Stimulated activated CD4-positive, alpha-beta T cell treated with anti-CD3 and anti-CD28 coated beads, Interleukin-4, amount 100 ng/mL, for 48 hours (primary cell): ENCODE data around the gene CYP3A5.

Experiments
- DNase-seq, 2 donors: peaks; one replicate each; pipeline ENCODE4 v3.0.0-alpha.2; 2020; ENCODE audit warnings: low read depth in 2 of 2

The CYP3A5 gene

DNA sequence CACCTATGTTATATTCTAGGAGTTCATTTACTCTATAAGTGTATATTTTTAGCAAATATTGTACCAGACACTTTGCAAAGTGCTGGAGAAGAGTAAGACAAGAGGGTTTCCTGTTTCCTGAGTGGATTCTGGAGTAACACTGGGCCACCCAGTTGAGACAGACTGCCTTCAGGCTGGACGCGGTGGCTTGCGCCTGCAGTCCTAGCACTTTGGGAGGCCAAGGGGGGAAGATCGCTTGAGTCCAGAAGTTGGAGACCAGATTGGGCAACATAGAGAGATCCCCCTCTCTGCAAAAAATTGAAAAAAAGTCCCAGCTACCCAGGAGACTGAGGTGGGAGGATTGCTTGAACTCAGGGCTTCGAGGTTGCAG is 63.8 kb downstream of the CYP3A5 start:
- no peak for DNase-seq

DNA sequence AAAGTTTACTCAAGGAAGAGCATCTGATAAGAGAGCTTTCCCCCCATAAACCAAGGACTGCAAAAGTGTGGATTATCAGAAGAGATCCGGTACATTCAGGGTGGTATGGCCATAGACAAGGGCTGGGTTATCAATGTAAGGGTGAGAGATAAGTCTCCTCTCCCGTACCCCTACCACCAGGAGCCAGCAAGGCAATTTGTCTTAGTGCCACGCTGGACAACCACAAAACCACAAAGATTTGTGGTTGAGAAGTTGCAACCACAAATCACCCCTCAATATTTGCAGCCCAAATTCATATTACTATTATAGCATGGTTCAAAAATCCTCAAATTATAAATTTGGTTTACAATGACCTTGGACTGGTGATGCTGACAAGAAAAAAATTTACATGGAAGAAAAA is 65.3 kb downstream of the CYP3A5 start:
- DNase-seq, result no peak

DNA sequence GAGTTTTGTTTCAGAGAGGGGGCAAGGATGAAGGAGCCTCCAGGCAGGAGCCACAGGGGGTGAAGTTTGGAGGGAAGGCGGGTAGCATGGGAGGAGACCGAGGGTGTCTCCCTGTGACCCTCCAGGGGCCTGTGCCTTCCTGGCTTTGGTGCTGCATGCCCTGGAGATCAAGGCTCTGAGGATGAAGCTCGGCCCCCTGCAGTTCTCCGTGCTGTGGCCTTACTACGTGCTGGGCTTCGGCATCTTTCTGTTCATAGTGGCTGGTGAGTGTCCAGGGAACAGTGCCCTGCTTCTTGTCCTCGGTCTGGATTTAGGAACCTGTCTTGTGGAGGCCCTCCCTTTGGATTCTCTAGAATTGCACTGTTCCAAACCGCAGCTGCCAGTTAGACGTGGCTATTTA is 72.2 kb downstream of the CYP3A5 start:
- DNase-seq, result no peak

DNA sequence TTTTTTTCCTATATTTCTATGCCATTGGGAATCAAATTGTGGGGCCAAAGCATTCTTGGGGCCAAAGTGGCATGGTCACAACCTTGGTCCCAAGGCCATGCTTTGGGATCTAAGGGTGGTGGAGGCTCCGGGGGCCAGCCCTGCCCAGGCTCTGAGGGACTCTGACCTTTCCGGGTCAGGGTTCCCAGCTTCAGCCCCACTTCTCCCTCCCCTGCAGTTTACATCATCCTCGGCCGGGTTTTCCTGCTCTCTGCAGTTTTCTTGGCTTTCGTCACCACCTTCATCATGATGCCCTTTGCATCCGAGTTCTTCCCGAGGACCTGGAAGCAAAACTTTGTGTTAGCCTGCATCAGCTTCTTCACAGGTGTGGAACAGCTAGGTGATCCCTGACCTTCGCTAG is 73.3 kb downstream of the CYP3A5 start:
- DNase-seq, result no peak

DNA sequence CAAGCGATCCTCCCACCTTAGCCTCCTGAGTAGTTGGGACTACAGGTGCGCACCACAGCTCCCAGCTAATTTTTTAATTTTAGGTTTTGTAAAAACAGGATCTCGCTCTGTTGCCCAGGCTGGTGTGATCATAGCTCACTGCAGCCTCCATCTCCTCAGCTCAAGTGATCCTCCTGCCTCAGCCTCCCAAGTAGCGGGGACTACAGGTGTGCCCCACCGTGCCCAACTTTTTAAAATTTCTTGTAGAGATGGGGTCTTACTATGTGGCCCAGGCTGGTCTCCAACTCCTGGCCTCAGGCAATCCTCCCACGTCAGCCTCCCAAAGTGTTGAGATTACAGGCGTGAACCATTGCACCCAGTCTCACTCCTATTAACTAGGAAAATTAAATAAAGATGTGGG is 74.3 kb downstream of the CYP3A5 start:
- no peak for DNase-seq

DNA sequence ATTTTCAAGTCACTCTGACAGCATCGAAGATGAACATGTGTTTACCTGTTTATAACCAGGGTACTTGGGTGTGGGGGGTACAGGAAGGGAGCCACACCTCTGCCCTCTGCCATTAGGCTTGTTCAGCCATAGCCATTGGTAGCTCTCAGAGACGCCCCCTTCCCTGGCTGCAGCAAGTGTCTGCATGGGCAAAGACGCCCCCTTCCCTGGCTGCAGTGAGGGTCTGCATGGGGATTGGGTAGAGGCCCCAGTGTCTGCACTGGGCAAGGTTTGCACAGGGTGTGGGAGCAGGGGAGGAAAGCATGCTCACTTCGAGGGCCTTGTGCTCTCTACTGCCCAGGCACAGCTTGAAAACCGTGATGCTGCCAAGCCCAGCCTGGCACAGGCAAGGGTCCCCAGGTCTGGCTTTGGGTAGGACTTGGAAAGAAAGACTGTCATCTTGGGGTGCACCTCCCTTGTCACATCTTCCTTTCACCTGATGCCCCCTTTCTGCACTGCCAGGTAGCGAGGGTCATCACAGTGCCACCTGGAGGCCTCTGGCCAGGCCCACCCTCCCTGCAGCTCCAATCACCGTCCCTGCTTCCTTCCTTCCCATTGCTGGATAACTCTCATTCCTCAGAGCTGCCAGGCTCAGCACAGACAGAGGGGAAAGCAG is 78.0 kb downstream of the CYP3A5 start:
- no peak for DNase-seq

DNA sequence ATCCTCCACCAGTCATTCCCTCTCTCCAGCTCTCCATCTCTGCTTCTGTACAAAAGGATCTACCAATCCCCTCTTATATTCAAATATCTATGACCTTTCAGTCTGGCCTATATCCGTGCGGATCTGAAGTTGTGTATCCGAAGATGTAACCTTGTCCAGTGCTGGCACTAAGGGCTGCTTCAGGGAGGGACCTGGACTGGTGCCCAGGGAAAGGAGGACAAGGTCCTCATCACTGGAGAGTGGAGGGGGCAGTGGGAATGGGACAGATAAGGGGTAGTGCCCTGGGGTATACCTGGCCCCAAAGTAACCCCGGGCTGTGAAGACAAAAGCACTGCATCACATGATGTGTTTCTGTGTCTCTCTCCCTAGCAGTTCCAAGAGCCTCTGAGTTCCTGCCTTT is 80.0 kb downstream of the CYP3A5 start:
- DNase-seq, result no peak
